DOHH2 (cell line): ENCODE results near the gene FZD7.

Experiments used
- H3F3A ChIP-seq: fragments of 200-600 bp; sonication (generic), shearing (Covaris generic); 2 replicates; pipeline ENCODE4 v1.6.0; 2016; ENCODE audit warnings: antibody characterized with exemption, mild to moderate bottlenecking; ENCODE audit not compliant: control insufficient read depth, insufficient read depth
- H3K27ac ChIP-seq: fragments of 200-600 bp; sonication (generic); 2 replicates; pipeline ENCODE4 v1.5.1; 2014; ENCODE audit warnings: low read depth, mild to moderate bottlenecking, low read length, moderate library complexity
- H3K27me3 ChIP-seq: fragments of 200-600 bp; sonication (generic); 2 replicates; pipeline ENCODE4 v1.6.1; 2014; ENCODE audit warnings: mild to moderate bottlenecking, low read length, mixed read lengths; ENCODE audit not compliant: control insufficient read depth
- H3K36me3 ChIP-seq: fragments of 200-600 bp; sonication (generic); 2 replicates; pipeline ENCODE4 v1.6.1; 2014; ENCODE audit warnings: mild to moderate bottlenecking, low read length, moderate library complexity, mixed read lengths; ENCODE audit not compliant: control insufficient read depth
- H3K4me1 ChIP-seq: fragments of 200-600 bp; sonication (generic); 2 replicates; pipeline ENCODE4 v1.6.1; 2014; ENCODE audit warnings: mild to moderate bottlenecking, low read length, mixed read lengths; ENCODE audit not compliant: control insufficient read depth
- H3K4me2 ChIP-seq: fragments of 200-600 bp; sonication (generic); 2 replicates; pipeline ENCODE4 v1.6.0; 2014; ENCODE audit warnings: mild to moderate bottlenecking, low read length, moderate library complexity
- H3K4me3 ChIP-seq: fragments of 200-600 bp; sonication (generic); 2 replicates; pipeline ENCODE4 v1.5.1; 2014; ENCODE audit warnings: mild to moderate bottlenecking, low read length, mixed read lengths
- H3K79me2 ChIP-seq: fragments of 200-600 bp; sonication (generic); 2 replicates; pipeline ENCODE4 v1.6.1; 2014; ENCODE audit warnings: mild to moderate bottlenecking, low read length, mixed read lengths; ENCODE audit not compliant: control insufficient read depth
- H3K9me2 ChIP-seq: fragments of 200-600 bp; sonication (generic); replicated peaks from 2 replicates; pipeline ENCODE4 v1.6.1; 2014; ENCODE audit warnings: mild to moderate bottlenecking, low read length, mixed read lengths; ENCODE audit not compliant: control insufficient read depth
- H3K9me3 ChIP-seq: fragments of 200-600 bp; sonication (generic); 2 replicates; pipeline ENCODE4 v1.6.1; 2014; ENCODE audit warnings: antibody characterized with exemption, low read length, mixed read lengths; ENCODE audit not compliant: control insufficient read depth, insufficient read depth
- H4K20me1 ChIP-seq: fragments of 200-600 bp; sonication (generic); 2 replicates; pipeline ENCODE4 v1.6.0; 2014; ENCODE audit warnings: low read depth, mild to moderate bottlenecking, antibody characterized with exemption, low read length, moderate library complexity; ENCODE audit not compliant: control insufficient read depth, insufficient read depth
- CTCF ChIP-seq: fragments of 200-600 bp; sonication (generic); IDR thresholded peaks from one replicate; pipeline ENCODE4 v1.5.1; 2014; ENCODE audit warnings: antibody characterized with exemption, mild to moderate bottlenecking, low read depth, low read length; ENCODE audit not compliant: poor library complexity, severe bottlenecking
- EZH2phosphoT487 ChIP-seq: fragments of 200-600 bp; sonication (generic); IDR thresholded peaks from 2 replicates; pipeline ENCODE4 v1.6.1; 2017; ENCODE audit warnings: borderline replicate concordance, mild to moderate bottlenecking, antibody characterized with exemption, low read length, moderate library complexity, mixed read lengths

Gene FZD7

DNA sequence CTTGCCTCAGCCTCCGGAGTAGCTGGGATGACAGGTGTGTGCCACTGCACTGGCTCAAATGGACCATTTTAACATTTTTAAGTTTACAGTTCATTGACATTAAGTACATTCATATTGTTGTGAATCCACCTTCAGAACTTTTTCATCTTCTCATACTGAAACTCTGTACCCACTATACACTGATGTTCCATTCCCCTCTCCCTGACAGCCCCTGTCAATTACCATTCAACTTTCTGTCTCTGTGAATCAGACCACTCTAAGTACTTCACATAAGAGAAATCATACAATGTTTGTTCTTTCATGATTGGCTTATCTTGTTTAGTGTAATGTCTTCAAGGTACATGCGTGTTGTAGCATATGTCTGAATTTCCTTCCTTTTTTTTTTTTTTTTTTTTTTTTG lies 37.5 kb downstream of the FZD7 start:
- Histone ChIP-seq H3K4me2 (no peak overlapping the region), H3F3A (no peaks in the 10 kb centered on the region), H3K9me2 (no peaks in the 10 kb centered on the region), H3K36me3 (no peaks in the 10 kb centered on the region), H3K4me3 (no peak overlapping the region), H3K9me3 (no peaks in the 10 kb centered on the region), H3K79me2 (no peaks in the 10 kb centered on the region), H3K27me3 (peaks cover 13% of the 10 kb centered on the region; the same call in 1 of the 2 replicates), H3K4me1 (no peaks in the 10 kb centered on the region), H3K27ac (no peak overlapping the region), H4K20me1 (no peaks in the 10 kb centered on the region)
- TF ChIP-seq CTCF (no peak), EZH2phosphoT487 (no peak)

GRCh38 chr2:202072226-202072625 lies 38.6 kb downstream of the FZD7 start:
- no peaks in the 10 kb centered on the region for H3K79me2 ChIP-seq
- H3K4me3 ChIP-seq: no peak overlapping the region
- TF ChIP-seq CTCF: no peak
- no peak for TF ChIP-seq EZH2phosphoT487
- no peak overlapping the region for H3K4me2 ChIP-seq
- peaks cover 13% of the 10 kb centered on the region; the same call in 1 of the 2 replicates for H3K27me3 ChIP-seq
- H3K4me1 ChIP-seq: no peaks in the 10 kb centered on the region
- no peaks in the 10 kb centered on the region for H4K20me1 ChIP-seq
- no peaks in the 10 kb centered on the region for H3K36me3 ChIP-seq
- H3K9me2 ChIP-seq: no peaks in the 10 kb centered on the region
- no peak overlapping the region for H3K27ac ChIP-seq
- no peaks in the 10 kb centered on the region for H3K9me3 ChIP-seq
- H3F3A ChIP-seq: no peaks in the 10 kb centered on the region

DNA sequence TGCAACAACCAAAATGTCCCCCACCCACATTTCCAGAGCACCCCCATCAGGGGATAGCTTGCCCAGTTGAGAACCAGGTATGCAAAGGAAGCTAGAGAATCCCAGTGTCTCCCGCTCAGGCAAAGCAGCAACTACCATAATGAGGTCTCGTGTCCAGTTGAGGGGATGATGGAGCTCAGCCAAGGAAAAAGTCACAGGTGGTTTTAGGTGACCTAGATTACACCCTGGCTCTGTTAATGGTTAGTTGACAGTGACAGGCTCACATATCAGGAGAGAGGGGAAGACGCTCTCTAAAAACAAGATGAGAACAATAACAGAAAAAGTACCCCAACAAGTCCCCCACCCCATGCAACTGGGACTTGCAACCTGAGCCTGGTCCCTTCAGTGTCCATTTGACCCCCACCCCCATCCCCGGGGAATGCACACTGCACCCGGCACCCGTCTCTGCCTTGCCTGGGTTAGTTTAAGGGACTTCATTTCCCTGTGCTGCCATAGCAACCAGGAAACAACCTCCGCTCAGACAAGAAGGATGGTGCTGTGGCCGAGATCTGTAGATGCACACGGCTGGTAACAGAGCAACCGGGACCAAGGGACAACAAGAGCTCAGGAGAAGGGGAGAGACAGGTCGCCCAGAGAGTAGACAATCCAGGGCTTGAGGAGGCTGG lies 39.2 kb downstream of the FZD7 start, which contains the start of gene KIAA2012:
Gene KIAA2012, plus strand, starts transcription at position 519 of the 665 bp plus-strand sequence. CDS start 373 bp downstream, outside the sequence.
- Histone ChIP-seq H4K20me1 (no peaks in the 10 kb centered on the region), H3F3A (no peaks in the 10 kb centered on the region), H3K27me3 (peaks cover 13% of the 10 kb centered on the region; the same call in 1 of the 2 replicates), H3K4me1 (no peaks in the 10 kb centered on the region), H3K4me3 (no peak within 1 kb of the TSS), H3K27ac (no peak within 1 kb of the TSS), H3K9me2 (no peaks in the 10 kb centered on the region), H3K4me2 (no peak within 1 kb of the TSS), H3K9me3 (no peaks in the 10 kb centered on the region), H3K36me3 (no peaks in the 10 kb centered on the region), H3K79me2 (no peaks in the 10 kb centered on the region)
- no peak for TF ChIP-seq EZH2phosphoT487
- no peak for TF ChIP-seq CTCF
